ENCODE data around the gene SMARCB1.
"Not testable (repeated sequence)": the region's sequence is repeated elsewhere in the genome, so short reads cannot be mapped to it uniquely, and the experiment has no call there.

SMARCB1 gene

DNA sequence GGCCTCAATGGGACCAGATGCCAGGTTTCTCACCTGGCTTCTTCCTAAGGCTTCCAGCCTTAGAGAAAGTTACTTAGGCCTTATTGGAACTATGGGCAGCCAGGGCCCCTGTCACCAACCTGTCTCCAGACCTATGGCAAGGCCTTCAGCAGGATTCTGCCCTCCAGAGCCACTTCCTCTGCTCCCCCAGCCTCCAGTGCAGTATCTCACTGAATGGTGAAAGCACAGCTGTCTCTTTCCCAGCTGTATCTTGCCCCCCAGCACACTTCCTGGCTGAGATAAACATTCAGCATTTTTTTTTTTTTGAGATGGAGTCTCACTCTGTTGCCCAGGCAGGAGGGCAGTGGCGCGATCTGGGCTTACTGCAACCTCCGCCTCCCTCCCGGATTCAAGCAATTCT, 72.4 kb downstream of the SMARCB1 start:
- Histone ChIP-seq H3K4me1 (ENCODE audit: control extremely low read depth in 1 of 4, control insufficient read depth in 4 of 4, insufficient read depth in 4 of 4, low read length in 3 of 4) (peaks cover 8 to 26% (median 24%) of the 10 kb centered on the region in 4 experiments), H3K36me3 (ENCODE audit: control insufficient read depth in 4 of 4, insufficient read depth in 4 of 4, low read length in 3 of 4) (no peaks in the 10 kb centered on the region), H3K27me3 (replicated peaks in 2 of 5; ENCODE audit: control insufficient read depth in 4 of 5, insufficient read depth in 5 of 5, low read length in 4 of 5) (no peaks in the 10 kb centered on the region), H3K4me3 (ENCODE audit: control insufficient read depth in 1 of 7, extremely low read depth in 1 of 7, insufficient read depth in 4 of 7, low read depth in 2 of 7, low read length in 6 of 7) (no peak overlapping the region), H3K27ac (ENCODE audit: insufficient read depth in 1 of 2, low read depth in 1 of 2, low read length in 2 of 2, poor library complexity in 1 of 2, severe bottlenecking in 2 of 2) (no peak overlapping the region), H3K9me3 (ENCODE audit: control extremely low read depth in 1 of 5, control insufficient read depth in 4 of 5, insufficient read depth in 2 of 5, low read depth in 1 of 5, low read length in 4 of 5) (no peaks in the 10 kb centered on the region)
- ChIA-PET POLR2A (no interaction called here), CTCF (interaction anchor here (0.7 to 4.2 kb wide), 8 partner anchors 7 to 94 kb away, joined by 3 to 22 read pairs (median 4); partner anchors contain the start of gene MIF)
- peak in 1 of 3 donors; percentile 24 for DNase-seq
- 83% methylated on average over 4 of the region's 4 CpGs for WGBS (ENCODE audit: insufficient coverage)

GRCh38 chr22:23860187-23860586, 73.4 kb downstream of the SMARCB1 start:
- H3K27me3 ChIP-seq (replicated peaks in 2 of 5; ENCODE audit: control insufficient read depth in 4 of 5, insufficient read depth in 5 of 5, low read length in 4 of 5); H3K4me3 ChIP-seq (ENCODE audit: control insufficient read depth in 1 of 7, extremely low read depth in 1 of 7, insufficient read depth in 4 of 7, low read depth in 2 of 7, low read length in 6 of 7); H3K9me3 ChIP-seq (ENCODE audit: control extremely low read depth in 1 of 5, control insufficient read depth in 4 of 5, insufficient read depth in 2 of 5, low read depth in 1 of 5, low read length in 4 of 5); H3K36me3 ChIP-seq (ENCODE audit: control insufficient read depth in 4 of 4, insufficient read depth in 4 of 4, low read length in 3 of 4); DNase-seq; POLR2A ChIA-PET; H3K27ac ChIP-seq (ENCODE audit: insufficient read depth in 1 of 2, low read depth in 1 of 2, low read length in 2 of 2, poor library complexity in 1 of 2, severe bottlenecking in 2 of 2): not testable (repeated sequence)
- CTCF ChIA-PET, result interaction anchor here (0.9 to 4.2 kb wide), 5 partner anchors 10 to 122 kb away, joined by 3 to 22 read pairs (median 4); partner anchors contain the start of gene MIF
- peaks cover 8 to 26% (median 24%) of the 10 kb centered on the region in 4 experiments for H3K4me1 ChIP-seq (ENCODE audit: control extremely low read depth in 1 of 4, control insufficient read depth in 4 of 4, insufficient read depth in 4 of 4, low read length in 3 of 4)
- 94% methylated on average over 8 of the region's 8 CpGs for WGBS (ENCODE audit: insufficient coverage)

DNA sequence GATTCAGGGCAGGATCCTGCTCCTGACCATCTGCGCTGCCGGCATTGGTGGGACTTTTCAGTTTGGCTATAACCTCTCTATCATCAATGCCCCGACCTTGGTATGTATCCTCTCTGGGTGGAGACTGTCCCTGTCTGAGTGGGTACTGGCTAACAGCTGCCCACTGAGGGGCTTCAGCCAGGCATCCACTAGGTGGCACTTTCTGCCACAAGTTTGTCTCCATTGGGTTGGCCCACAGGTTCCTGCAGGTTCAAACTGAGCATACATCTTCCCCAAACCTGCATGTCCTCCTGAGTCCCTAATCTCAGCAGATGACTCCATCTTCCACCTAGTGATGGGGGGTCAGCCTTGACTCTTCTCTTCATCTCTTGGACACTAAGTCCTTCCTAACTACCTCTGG, 75.3 kb downstream of the SMARCB1 start:
- DNase-seq, result peak; percentile 67 to 78 (median 78)
- ChIA-PET POLR2A (no interaction called here), CTCF (interaction anchor here (0.8 to 3.8 kb wide), 6 partner anchors 11 to 51 kb away, joined by 3 to 15 read pairs (median 3); partner anchors contain the start of gene MIF)
- no peak overlapping the region for H3K27ac ChIP-seq (ENCODE audit: insufficient read depth in 1 of 2, low read depth in 1 of 2, low read length in 2 of 2, poor library complexity in 1 of 2, severe bottlenecking in 2 of 2)
- 81% methylated on average over 3 of the region's 3 CpGs for WGBS (ENCODE audit: insufficient coverage)
- peaks cover 8 to 18% (median 16%) of the 10 kb centered on the region in 4 experiments for H3K4me1 ChIP-seq (ENCODE audit: control extremely low read depth in 1 of 4, control insufficient read depth in 4 of 4, insufficient read depth in 4 of 4, low read length in 3 of 4)
- H3K9me3 ChIP-seq (ENCODE audit: control extremely low read depth in 1 of 5, control insufficient read depth in 4 of 5, insufficient read depth in 2 of 5, low read depth in 1 of 5, low read length in 4 of 5), result no peaks in the 10 kb centered on the region
- no peaks in the 10 kb centered on the region for H3K36me3 ChIP-seq (ENCODE audit: control insufficient read depth in 4 of 4, insufficient read depth in 4 of 4, low read length in 3 of 4)
- H3K27me3 ChIP-seq (replicated peaks in 2 of 5; ENCODE audit: control insufficient read depth in 4 of 5, insufficient read depth in 5 of 5, low read length in 4 of 5), result no peaks in the 10 kb centered on the region
- H3K4me3 ChIP-seq (ENCODE audit: control insufficient read depth in 1 of 7, extremely low read depth in 1 of 7, insufficient read depth in 4 of 7, low read depth in 2 of 7, low read length in 6 of 7), result no peak overlapping the region

- DNase-seq; H3K4me3 ChIP-seq (ENCODE audit: control insufficient read depth in 1 of 7, extremely low read depth in 1 of 7, insufficient read depth in 4 of 7, low read depth in 2 of 7, low read length in 6 of 7); H3K4me1 ChIP-seq (ENCODE audit: control extremely low read depth in 1 of 4, control insufficient read depth in 4 of 4, insufficient read depth in 4 of 4, low read length in 3 of 4); H3K27me3 ChIP-seq (replicated peaks in 2 of 5; ENCODE audit: control insufficient read depth in 4 of 5, insufficient read depth in 5 of 5, low read length in 4 of 5); H3K9me3 ChIP-seq (ENCODE audit: control extremely low read depth in 1 of 5, control insufficient read depth in 4 of 5, insufficient read depth in 2 of 5, low read depth in 1 of 5, low read length in 4 of 5); H3K27ac ChIP-seq (ENCODE audit: insufficient read depth in 1 of 2, low read depth in 1 of 2, low read length in 2 of 2, poor library complexity in 1 of 2, severe bottlenecking in 2 of 2); POLR2A ChIA-PET: not testable (repeated sequence)
- CTCF ChIA-PET, result interaction anchor here (0.6 to 3.8 kb wide), 4 partner anchors 8 to 231 kb away, joined by 4 to 15 read pairs (median 6); no protein-coding TSS in a partner anchor
- peaks cover 2 to 23% (median 7%) of the 10 kb centered on the region in 4 experiments for H3K36me3 ChIP-seq (ENCODE audit: control insufficient read depth in 4 of 4, insufficient read depth in 4 of 4, low read length in 3 of 4)
- WGBS (ENCODE audit: insufficient coverage), result 80% methylated on average over 5 of the region's 11 CpGs
Measured at GRCh38 chr22:23864499-23865154, 77.9 kb downstream of the SMARCB1 start.

DNA sequence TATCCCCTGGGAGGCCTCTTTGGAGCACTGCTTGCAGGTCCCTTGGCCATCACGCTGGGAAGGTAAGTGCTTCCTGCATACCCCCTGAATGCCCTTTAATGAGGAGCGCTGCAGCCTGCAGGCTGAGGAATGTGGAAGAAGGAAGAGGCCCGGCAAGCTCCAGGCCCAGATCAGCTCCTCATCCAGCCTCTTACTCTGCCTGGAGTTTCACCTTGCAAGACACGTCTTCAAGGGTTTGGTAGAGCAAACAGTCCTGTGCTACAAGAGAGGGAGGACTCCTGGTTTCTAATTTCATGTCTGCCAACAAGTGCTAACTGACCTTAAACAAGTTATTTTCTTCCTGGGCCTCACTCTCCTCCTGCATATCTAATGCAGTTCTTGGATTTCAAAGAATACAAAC, 81.8 kb downstream of the SMARCB1 start:
- DNase-seq, result no peak
- H3K36me3 ChIP-seq (ENCODE audit: control insufficient read depth in 4 of 4, insufficient read depth in 4 of 4, low read length in 3 of 4), result peaks cover 2 to 30% (median 10%) of the 10 kb centered on the region in 4 experiments
- H3K4me1 ChIP-seq (ENCODE audit: control extremely low read depth in 1 of 4, control insufficient read depth in 4 of 4, insufficient read depth in 4 of 4, low read length in 3 of 4), result no peaks in the 10 kb centered on the region
- WGBS (ENCODE audit: insufficient coverage), result 100% methylated on average over 4 of the region's 4 CpGs
- no peaks in the 10 kb centered on the region for H3K27me3 ChIP-seq (replicated peaks in 2 of 5; ENCODE audit: control insufficient read depth in 4 of 5, insufficient read depth in 5 of 5, low read length in 4 of 5)
- POLR2A ChIA-PET, result no interaction called here
- CTCF ChIA-PET, result interaction anchor here (1.2 to 1.5 kb wide), 2 partner anchors 10 to 19 kb away, joined by 3 to 6 read pairs; no protein-coding TSS in a partner anchor
- H3K27ac ChIP-seq (ENCODE audit: insufficient read depth in 1 of 2, low read depth in 1 of 2, low read length in 2 of 2, poor library complexity in 1 of 2, severe bottlenecking in 2 of 2), result no peak overlapping the region
- no peak overlapping the region for H3K4me3 ChIP-seq (ENCODE audit: control insufficient read depth in 1 of 7, extremely low read depth in 1 of 7, insufficient read depth in 4 of 7, low read depth in 2 of 7, low read length in 6 of 7)
- H3K9me3 ChIP-seq (ENCODE audit: control extremely low read depth in 1 of 5, control insufficient read depth in 4 of 5, insufficient read depth in 2 of 5, low read depth in 1 of 5, low read length in 4 of 5), result no peaks in the 10 kb centered on the region

DNA sequence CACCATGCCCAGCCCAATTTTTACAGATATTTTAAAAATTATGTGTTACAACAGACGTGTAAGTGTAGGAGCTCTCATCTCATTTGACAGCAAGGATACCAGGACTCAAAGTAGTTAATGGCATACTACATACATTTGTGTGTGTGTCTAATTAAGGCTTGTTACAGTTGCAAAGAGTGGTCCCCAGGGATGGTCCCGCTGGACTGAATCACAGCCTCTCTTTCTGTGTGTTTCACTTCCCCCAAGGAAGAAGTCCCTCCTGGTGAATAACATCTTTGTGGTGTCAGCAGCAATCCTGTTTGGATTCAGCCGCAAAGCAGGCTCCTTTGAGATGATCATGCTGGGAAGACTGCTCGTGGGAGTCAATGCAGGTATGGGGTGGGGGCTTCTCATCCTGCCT, 88.1 kb downstream of the SMARCB1 start:
- Histone ChIP-seq H3K36me3 (ENCODE audit: control insufficient read depth in 4 of 4, insufficient read depth in 4 of 4, low read length in 3 of 4) (peaks cover 0 to 21% (median 11%) of the 10 kb centered on the region in 4 experiments), H3K4me3 (ENCODE audit: control insufficient read depth in 1 of 7, extremely low read depth in 1 of 7, insufficient read depth in 4 of 7, low read depth in 2 of 7, low read length in 6 of 7) (no peak overlapping the region), H3K9me3 (ENCODE audit: control extremely low read depth in 1 of 5, control insufficient read depth in 4 of 5, insufficient read depth in 2 of 5, low read depth in 1 of 5, low read length in 4 of 5) (no peaks in the 10 kb centered on the region), H3K4me1 (ENCODE audit: control extremely low read depth in 1 of 4, control insufficient read depth in 4 of 4, insufficient read depth in 4 of 4, low read length in 3 of 4) (no peaks in the 10 kb centered on the region), H3K27me3 (replicated peaks in 2 of 5; ENCODE audit: control insufficient read depth in 4 of 5, insufficient read depth in 5 of 5, low read length in 4 of 5) (no peaks in the 10 kb centered on the region), H3K27ac (ENCODE audit: insufficient read depth in 1 of 2, low read depth in 1 of 2, low read length in 2 of 2, poor library complexity in 1 of 2, severe bottlenecking in 2 of 2) (no peak overlapping the region)
- CTCF ChIA-PET, result no interaction called here
- 100% methylated on average over 1 of the region's 4 CpGs for WGBS (ENCODE audit: insufficient coverage)
- DNase-seq, result no peak
- POLR2A ChIA-PET, result no interaction called here

GRCh38 chr22:23875801-23876200, 89.0 kb downstream of the SMARCB1 start:
- Histone ChIP-seq H3K27me3 (replicated peaks in 2 of 5; ENCODE audit: control insufficient read depth in 4 of 5, insufficient read depth in 5 of 5, low read length in 4 of 5) (no peaks in the 10 kb centered on the region), H3K4me1 (ENCODE audit: control extremely low read depth in 1 of 4, control insufficient read depth in 4 of 4, insufficient read depth in 4 of 4, low read length in 3 of 4) (no peaks in the 10 kb centered on the region), H3K4me3 (ENCODE audit: control insufficient read depth in 1 of 7, extremely low read depth in 1 of 7, insufficient read depth in 4 of 7, low read depth in 2 of 7, low read length in 6 of 7) (no peak overlapping the region), H3K36me3 (ENCODE audit: control insufficient read depth in 4 of 4, insufficient read depth in 4 of 4, low read length in 3 of 4) (peaks cover 0 to 18% (median 8%) of the 10 kb centered on the region in 4 experiments), H3K9me3 (ENCODE audit: control extremely low read depth in 1 of 5, control insufficient read depth in 4 of 5, insufficient read depth in 2 of 5, low read depth in 1 of 5, low read length in 4 of 5) (no peaks in the 10 kb centered on the region), H3K27ac (ENCODE audit: insufficient read depth in 1 of 2, low read depth in 1 of 2, low read length in 2 of 2, poor library complexity in 1 of 2, severe bottlenecking in 2 of 2) (no peak overlapping the region)
- ChIA-PET CTCF (no interaction called here), POLR2A (no interaction called here)
- DNase-seq, result no peak
- WGBS (ENCODE audit: insufficient coverage), result 76% methylated on average over 2 of the region's 2 CpGs

Measured in common myeloid progenitor, CD34-positive (primary cell).